ENCODE results near the gene ISG20.
A peak's percentile ranks its signal among the peaks of the same experiment; 100 is the strongest.

ISG20 gene

DNA sequence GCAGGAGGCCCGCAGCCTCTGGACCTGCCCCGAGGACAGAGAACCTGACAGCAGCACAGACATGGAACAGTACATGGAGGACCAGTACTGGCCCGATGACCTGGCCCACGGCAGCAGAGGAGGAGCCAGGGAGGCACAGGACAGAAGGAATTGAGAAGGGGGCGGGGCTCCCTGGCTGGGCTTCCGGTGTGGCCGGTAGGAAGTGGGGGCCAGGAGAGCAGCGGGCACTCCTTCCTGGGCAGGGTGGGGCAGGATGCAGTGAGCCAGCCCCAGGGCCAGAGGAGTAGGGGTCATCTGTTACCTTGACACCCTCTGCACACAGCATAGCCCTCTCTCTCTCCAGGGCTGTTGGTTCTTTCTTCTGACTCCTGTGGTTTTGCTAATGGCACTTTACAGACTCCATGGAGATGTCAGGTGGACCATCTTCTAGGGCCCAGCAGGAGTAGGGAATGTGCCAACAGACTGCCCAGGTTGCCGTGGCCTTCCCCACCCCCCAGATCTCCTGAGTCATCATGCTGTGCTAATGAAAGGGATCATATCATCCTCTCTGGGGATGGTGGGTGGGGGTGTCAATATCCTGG, 8.6 kb upstream of the ISG20 start:
- no peak overlapping the region for H3K4me3 ChIP-seq (ENCODE audit: low read depth, low read length)
- no peaks in the 10 kb centered on the region for H3K9me3 ChIP-seq (ENCODE audit: control insufficient read depth, insufficient read depth, low read depth, low read length)
- H3K36me3 ChIP-seq (ENCODE audit: control insufficient read depth in 2 of 2, insufficient read depth in 1 of 2, low read length in 2 of 2), result peaks cover 78 to 91% of the 10 kb centered on the region in 2 experiments
- TF ChIP-seq WT1 (tag by site-specific recombination; IDR thresholded peaks at IDR 0.05) (peak; percentile 20; the same call in 1 of the 2 replicates), ZNF792 (tag by site-specific recombination; IDR thresholded peaks at IDR 0.05) (no peak), ZNF629 (tag by site-specific recombination; IDR thresholded peaks at IDR 0.05) (no peak), GLIS1 (tag by site-specific recombination; IDR thresholded peaks at IDR 0.05) (peak; percentile 66), ZNF138 (tag by site-specific recombination; IDR thresholded peaks at IDR 0.05; ENCODE audit: borderline replicate concordance) (no peak), SP7 (tag by site-specific recombination; IDR thresholded peaks at IDR 0.05) (peak; percentile 34; the same call in 1 of the 2 replicates), ZIC2 (tag by site-specific recombination; IDR thresholded peaks at IDR 0.05) (peak; percentile 98)
- TF ChIP-seq, protein P1, sequence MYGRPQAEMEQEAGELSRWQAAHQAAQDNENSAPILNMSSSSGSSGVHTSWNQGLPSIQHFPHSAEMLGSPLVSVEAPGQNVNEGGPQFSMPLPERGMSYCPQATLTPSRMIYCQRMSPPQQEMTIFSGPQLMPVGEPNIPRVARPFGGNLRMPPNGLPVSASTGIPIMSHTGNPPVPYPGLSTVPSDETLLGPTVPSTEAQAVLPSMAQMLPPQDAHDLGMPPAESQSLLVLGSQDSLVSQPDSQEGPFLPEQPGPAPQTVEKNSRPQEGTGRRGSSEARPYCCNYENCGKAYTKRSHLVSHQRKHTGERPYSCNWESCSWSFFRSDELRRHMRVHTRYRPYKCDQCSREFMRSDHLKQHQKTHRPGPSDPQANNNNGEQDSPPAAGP (tag by site-specific recombination; IDR thresholded peaks at IDR 0.05), result no peak
- TF ChIP-seq, protein P2, sequence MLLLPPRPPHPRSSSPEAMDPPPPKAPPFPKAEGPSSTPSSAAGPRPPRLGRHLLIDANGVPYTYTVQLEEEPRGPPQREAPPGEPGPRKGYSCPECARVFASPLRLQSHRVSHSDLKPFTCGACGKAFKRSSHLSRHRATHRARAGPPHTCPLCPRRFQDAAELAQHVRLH (tag by site-specific recombination; IDR thresholded peaks at IDR 0.05), result no peak
- TF ChIP-seq, protein P3, sequence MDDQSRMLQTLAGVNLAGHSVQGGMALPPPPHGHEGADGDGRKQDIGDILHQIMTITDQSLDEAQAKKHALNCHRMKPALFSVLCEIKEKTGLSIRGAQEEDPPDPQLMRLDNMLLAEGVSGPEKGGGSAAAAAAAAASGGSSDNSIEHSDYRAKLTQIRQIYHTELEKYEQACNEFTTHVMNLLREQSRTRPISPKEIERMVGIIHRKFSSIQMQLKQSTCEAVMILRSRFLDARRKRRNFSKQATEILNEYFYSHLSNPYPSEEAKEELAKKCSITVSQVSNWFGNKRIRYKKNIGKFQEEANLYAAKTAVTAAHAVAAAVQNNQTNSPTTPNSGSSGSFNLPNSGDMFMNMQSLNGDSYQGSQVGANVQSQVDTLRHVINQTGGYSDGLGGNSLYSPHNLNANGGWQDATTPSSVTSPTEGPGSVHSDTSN (CRISPR knock-in tag; IDR thresholded peaks at IDR 0.05), result no peak
- ChIA-PET POLR2A (interaction anchor here (0.8 to 1.7 kb wide), 2 partner anchors 9 kb away, joined by 3 to 9 read pairs; partner anchors contain the start of genes AEN and ISG20), CTCF (no interaction called here)
- H3K4me1 ChIP-seq (ENCODE audit: control insufficient read depth, insufficient read depth, low read length), result no peaks in the 10 kb centered on the region
- peak overlapping the region; percentile 39; the same call in 1 of the 2 replicates for H3K27ac ChIP-seq (ENCODE audit: extremely low read depth, low read depth, low read length)

DNA sequence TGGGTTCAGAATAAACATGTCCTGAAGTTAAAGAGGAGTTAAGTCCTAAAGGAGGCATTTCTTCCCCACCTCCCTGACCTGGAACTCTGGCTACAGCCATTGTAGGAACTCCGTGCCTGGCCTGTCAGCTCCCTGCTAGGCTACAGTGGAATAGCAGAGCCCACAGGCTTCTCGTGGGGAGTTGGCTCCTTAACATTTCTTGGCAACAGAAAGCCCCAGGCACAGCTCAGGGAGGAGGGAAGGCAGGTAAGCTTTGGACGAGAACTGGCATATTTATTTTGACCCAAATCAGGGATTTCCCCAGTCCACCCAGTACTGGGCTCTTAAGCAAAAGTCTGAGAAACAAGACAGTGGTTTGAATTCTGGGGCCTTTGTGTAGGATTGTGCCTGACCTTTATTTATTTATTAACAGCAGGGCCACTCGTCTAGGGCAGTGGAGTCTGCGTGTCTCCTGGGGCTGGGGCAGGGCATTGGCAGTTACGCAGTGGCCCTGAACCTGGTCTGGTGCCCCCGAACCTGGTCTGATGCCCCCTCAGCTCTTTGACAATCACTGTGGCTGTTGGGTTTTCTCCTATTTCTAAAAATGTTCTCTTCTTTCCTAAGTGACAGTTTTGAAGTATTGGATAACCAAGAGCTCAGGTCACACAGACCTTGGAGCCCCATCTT, 7.9 kb upstream of the ISG20 start:
- POLR2A ChIA-PET, result interaction anchor here (0.8 to 1.7 kb wide), 3 partner anchors 8 to 15 kb away, joined by 3 to 9 read pairs (median 3); partner anchors contain the start of genes AEN and ISG20
- Histone ChIP-seq H3K4me1 (ENCODE audit: control insufficient read depth, insufficient read depth, low read length) (no peaks in the 10 kb centered on the region), H3K9me3 (ENCODE audit: control insufficient read depth, insufficient read depth, low read depth, low read length) (no peaks in the 10 kb centered on the region), H3K36me3 (ENCODE audit: control insufficient read depth in 2 of 2, insufficient read depth in 1 of 2, low read length in 2 of 2) (peaks cover 83 to 91% of the 10 kb centered on the region in 2 experiments), H3K27ac (ENCODE audit: extremely low read depth, low read depth, low read length) (peak overlapping the region; percentile 39; the same call in 1 of the 2 replicates), H3K4me3 (ENCODE audit: low read depth, low read length) (no peak overlapping the region)
- no peak for TF ChIP-seq ZNF639 (tag by site-specific recombination; IDR thresholded peaks at IDR 0.05)
- TF ChIP-seq WT1 (tag by site-specific recombination; IDR thresholded peaks at IDR 0.05), result 0 out of 2 replicates have a peak, but pooled peaks have one; percentile 1
- CTCF ChIA-PET, result no interaction called here

- no peak overlapping the region for H3K4me3 ChIP-seq (ENCODE audit: low read depth, low read length)
- POLR2A ChIA-PET, result interaction anchor here (1.3 to 1.7 kb wide), 2 partner anchors 10 to 15 kb away, joined by 3 to 9 read pairs; partner anchors contain the start of gene AEN
These were observed 7.3 kb upstream of the ISG20 start for GRCh38 chr15:88631464-88632028.

More at GRCh38 chr15:88631464-88632028, 7.3 kb upstream of the ISG20 start:
- H3K27ac ChIP-seq (ENCODE audit: extremely low read depth, low read depth, low read length), result no peak overlapping the region
- H3K4me1 ChIP-seq (ENCODE audit: control insufficient read depth, insufficient read depth, low read length), result no peaks in the 10 kb centered on the region
- H3K9me3 ChIP-seq (ENCODE audit: control insufficient read depth, insufficient read depth, low read depth, low read length), result no peaks in the 10 kb centered on the region
- CTCF ChIA-PET, result no interaction called here
- TF ChIP-seq OSR2 (tag by site-specific recombination; IDR thresholded peaks at IDR 0.05), result 0 out of 2 replicates have a peak, but pooled peaks have one; percentile 11
- TF ChIP-seq, protein P4, sequence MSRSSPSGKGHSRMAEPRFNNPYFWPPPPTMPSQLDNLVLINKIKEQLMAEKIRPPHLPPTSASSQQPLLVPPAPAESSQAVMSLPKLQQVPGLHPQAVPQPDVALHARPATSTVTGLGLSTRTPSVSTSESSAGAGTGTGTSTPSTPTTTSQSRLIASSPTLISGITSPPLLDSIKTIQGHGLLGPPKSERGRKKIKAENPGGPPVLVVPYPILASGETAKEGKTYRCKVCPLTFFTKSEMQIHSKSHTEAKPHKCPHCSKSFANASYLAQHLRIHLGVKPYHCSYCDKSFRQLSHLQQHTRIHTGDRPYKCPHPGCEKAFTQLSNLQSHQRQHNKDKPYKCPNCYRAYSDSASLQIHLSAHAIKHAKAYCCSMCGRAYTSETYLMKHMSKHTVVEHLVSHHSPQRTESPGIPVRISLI (tag by site-specific recombination; IDR thresholded peaks at IDR 0.05), result no peak
- H3K36me3 ChIP-seq (ENCODE audit: control insufficient read depth in 2 of 2, insufficient read depth in 1 of 2, low read length in 2 of 2), result peaks cover 83 to 87% of the 10 kb centered on the region in 2 experiments
